AG09319 (cell line): Measurements from ENCODE around the gene GPRC6A.
A peak's percentile ranks its signal among the peaks of the same experiment; 100 is the strongest.

Source experiments
- DNase-seq: peaks from one replicate; pipeline ENCODE4 v3.0.0-alpha.2; 2010; ENCODE audit warnings: low read depth; ENCODE audit errors: extremely low read depth
- CTCF ChIP-seq: IDR thresholded peaks from 2 replicates; pipeline ENCODE4 v1.5.1; 2011; ENCODE audit warnings: low read depth, mild to moderate bottlenecking, inconsistent platforms, low read length, moderate library complexity

The GPRC6A gene

GRCh38 chr6:116779573-116780164 lies 49.2 kb downstream of the GPRC6A start:
- peak; percentile 40 for TF ChIP-seq CTCF
- DNase-seq = peak; percentile 5

GRCh38 chr6:116773886-116774285 lies 55.0 kb downstream of the GPRC6A start:
- no peak for DNase-seq
- TF ChIP-seq CTCF = no peak

- DNase-seq = no peak
- TF ChIP-seq CTCF = no peak
These were observed 56.4 kb downstream of the GPRC6A start for GRCh38 chr6:116772450-116772849.

GRCh38 chr6:116767715-116768114 lies 61.2 kb downstream of the GPRC6A start:
- DNase-seq = no peak
- no peak for TF ChIP-seq CTCF

- no peak for DNase-seq
- no peak for TF ChIP-seq CTCF
These were observed 62.2 kb downstream of the GPRC6A start for GRCh38 chr6:116766506-116767176.

- no peak for DNase-seq
- no peak for TF ChIP-seq CTCF
These were observed 63.7 kb downstream of the GPRC6A start, which contains the start of gene FAM162B for GRCh38 chr6:116764961-116765841. TSS of gene FAM162B (minus strand) at chr6:116765719. CDS start at chr6:116765576, 143 bp downstream.

GRCh38 chr6:116764629-116764960 lies 64.3 kb downstream of the GPRC6A start:
- no peak for TF ChIP-seq CTCF
- no peak for DNase-seq
